ENCODE measurements around the gene CLOCK.

The CLOCK gene

GRCh38 chr4:55530167-55530566, 16.5 kb downstream of the CLOCK start:
- no peak for TF ChIP-seq CTCF (IDR thresholded peaks at IDR 0.05; ENCODE audit: low read depth, low read length, missing control alignments)
- DNase-seq (ENCODE audit: extremely low read depth, low read depth), result no peak
- no peak overlapping the region for H3K4me3 ChIP-seq (replicated peaks; ENCODE audit: low read depth, low read length)

DNA sequence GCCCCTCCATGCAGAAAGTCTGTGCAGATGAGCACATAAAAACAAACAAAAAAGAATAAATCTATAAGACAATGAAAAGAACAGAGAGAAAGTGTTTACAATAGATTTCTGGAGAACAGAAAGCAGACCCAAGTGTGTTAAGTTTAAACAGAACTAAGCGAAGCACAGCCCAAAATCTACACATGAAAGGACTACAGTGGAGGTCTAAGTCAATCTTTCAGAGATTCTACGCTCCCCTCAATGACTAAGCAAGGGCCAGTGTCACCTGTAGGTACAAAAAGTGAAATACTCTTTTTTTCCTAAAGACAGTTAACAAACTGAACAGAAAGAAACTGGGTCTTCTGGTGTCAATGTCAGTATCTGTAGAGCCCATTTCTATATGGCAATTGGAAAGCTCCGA, 18.2 kb downstream of the CLOCK start:
- H3K4me3 ChIP-seq (replicated peaks; ENCODE audit: low read depth, low read length), result no peak overlapping the region
- no peak for TF ChIP-seq CTCF (IDR thresholded peaks at IDR 0.05; ENCODE audit: low read depth, low read length, missing control alignments)
- DNase-seq (ENCODE audit: extremely low read depth, low read depth), result no peak

DNA sequence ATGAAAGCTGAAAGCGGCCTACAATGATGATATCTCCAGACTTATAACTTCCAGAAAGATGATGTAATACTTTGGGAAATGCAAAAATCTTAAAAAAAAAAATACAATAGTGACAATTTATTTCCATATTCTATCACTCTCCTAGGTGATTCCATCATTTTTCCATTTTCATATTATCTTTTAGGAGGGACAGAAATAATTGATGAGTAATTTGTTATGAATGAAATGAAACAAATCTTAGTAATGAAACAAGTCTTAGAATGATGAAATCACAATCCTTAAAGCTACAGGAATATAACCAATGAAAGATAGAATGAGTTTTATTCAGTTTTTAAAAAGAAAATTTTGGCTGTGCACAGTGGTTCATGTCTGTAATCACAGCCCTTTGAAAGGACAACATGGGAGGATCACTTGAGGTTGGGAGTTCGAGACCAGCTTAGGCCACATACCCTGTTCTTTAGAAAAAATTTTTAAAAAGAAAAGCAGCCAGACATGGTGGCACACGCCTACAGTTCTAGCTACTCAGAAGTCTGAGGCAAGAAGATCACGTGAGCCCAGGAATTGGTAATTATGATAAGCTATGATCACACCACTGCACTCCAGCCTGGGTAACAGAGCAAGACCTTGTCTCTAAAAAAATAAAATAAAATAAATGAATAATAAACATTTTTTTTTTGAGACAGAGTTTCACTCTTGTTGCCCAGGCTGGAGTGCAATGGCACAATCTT, 21.7 kb downstream of the CLOCK start:
- DNase-seq (ENCODE audit: extremely low read depth, low read depth), result no peak
- TF ChIP-seq CTCF (IDR thresholded peaks at IDR 0.05; ENCODE audit: low read depth, low read length, missing control alignments), result no peak
- no peak overlapping the region for H3K4me3 ChIP-seq (replicated peaks; ENCODE audit: low read depth, low read length)

- H3K4me3 ChIP-seq (replicated peaks; ENCODE audit: low read depth, low read length), result no peak overlapping the region
- no peak for TF ChIP-seq CTCF (IDR thresholded peaks at IDR 0.05; ENCODE audit: low read depth, low read length, missing control alignments)
- no peak for DNase-seq (ENCODE audit: extremely low read depth, low read depth)
These were observed 28.3 kb downstream of the CLOCK start for GRCh38 chr4:55518442-55518841.

DNA sequence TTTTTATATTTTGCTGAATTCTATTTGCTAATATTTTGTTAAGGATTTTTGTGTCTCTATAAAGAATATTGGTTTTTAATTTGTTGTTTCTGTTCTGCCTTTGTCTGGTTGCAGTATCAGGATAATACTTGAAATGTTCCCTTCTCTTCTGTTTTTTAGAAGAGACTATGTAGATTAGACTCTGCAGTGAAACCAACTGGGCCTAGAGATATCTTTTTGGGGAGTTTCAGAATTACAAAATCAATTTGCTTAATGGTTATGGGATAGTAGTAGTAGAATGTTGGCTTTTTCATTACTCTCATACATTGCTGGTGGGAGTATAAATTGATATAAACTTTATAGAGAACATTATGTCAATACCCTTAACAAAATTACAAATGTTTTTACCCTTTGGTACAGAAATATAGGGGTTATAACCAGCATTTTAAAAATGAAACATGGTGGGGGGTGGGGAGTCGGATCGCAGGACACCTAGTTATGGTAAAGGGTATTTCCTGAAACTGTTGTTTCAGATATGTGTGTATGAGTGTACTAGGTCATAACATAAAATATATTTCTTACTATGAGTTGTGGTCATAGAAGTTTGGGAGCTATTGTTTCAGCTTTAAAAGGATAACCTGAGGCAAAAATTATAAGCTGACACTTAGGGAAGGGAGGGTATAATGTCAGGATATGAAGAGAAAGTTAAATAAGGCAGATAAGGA, 29.0 kb downstream of the CLOCK start:
- no peak for DNase-seq (ENCODE audit: extremely low read depth, low read depth)
- TF ChIP-seq CTCF (IDR thresholded peaks at IDR 0.05; ENCODE audit: low read depth, low read length, missing control alignments), result no peak
- H3K4me3 ChIP-seq (replicated peaks; ENCODE audit: low read depth, low read length), result no peak overlapping the region

DNA sequence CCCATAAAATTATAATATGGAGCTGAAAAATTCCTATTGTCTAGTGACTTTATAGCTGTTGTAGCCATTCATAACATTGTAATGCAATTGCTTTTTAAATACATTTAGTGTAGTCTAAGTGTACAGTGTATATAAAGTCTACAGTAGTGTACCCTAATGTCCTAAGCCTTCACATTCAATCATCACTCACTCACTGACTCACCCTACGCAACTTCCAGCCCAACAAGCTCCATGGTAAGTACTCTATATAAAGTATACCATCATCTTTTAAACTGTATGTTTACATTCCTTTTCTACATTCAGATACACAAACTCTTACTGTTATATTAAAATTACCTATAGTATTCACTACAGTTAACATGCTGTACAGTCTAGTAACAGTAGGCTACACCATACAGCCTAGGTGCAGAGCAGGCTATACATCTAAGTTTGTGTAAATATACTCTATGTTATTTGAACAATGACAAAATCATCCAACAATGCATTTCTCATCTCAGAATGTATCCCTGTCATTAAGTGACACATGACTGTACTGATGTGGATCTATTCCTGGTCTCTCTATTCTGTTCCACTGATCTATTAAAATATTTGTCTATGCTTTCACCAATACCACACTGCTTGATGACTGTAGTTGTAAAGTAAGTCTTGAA, 33.7 kb downstream of the CLOCK start:
- no peak overlapping the region for H3K4me3 ChIP-seq (replicated peaks; ENCODE audit: low read depth, low read length)
- no peak for TF ChIP-seq CTCF (IDR thresholded peaks at IDR 0.05; ENCODE audit: low read depth, low read length, missing control alignments)

More for the DNA sequence above, 33.7 kb downstream of the CLOCK start:
- no peak for DNase-seq (ENCODE audit: extremely low read depth, low read depth)
